ENCODE results near the gene ODF2L. TPM values are rescaled to one million over a fixed set of nuclear protein-coding genes. Genes with fewer than 3 reads are reported as not detected.

Gene ODF2L, protein sequence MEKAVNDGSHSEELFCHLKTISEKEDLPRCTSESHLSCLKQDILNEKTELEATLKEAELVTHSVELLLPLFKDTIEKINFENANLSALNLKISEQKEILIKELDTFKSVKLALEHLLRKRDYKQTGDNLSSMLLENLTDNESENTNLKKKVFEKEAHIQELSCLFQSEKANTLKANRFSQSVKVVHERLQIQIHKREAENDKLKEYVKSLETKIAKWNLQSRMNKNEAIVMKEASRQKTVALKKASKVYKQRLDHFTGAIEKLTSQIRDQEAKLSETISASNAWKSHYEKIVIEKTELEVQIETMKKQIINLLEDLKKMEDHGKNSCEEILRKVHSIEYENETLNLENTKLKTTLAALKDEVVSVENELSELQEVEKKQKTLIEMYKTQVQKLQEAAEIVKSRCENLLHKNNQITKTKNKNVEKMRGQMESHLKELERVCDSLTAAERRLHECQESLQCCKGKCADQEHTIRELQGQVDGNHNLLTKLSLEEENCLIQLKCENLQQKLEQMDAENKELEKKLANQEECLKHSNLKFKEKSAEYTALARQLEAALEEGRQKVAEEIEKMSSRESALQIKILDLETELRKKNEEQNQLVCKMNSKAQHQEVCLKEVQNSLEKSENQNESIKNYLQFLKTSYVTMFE
- total RNA-seq (2016; rRNA removed; fragmentation: Illumina TruSeq; extraction: Trizol), result 0.07 and 0.27 TPM in 2 replicates
- total RNA-seq (2016; cell fraction: cytosol; rRNA removed; fragmentation: Illumina TruSeq; extraction: Trizol; ENCODE audit: low read depth), result not detected in 2 replicates
- 0.15 and 0.22 TPM in 2 replicates for total RNA-seq (2016; cell fraction: insoluble cytoplasmic fraction; rRNA removed; fragmentation: Illumina TruSeq; extraction: Trizol)
- not detected in 2 replicates for total RNA-seq (2016; cell fraction: membrane; rRNA removed; fragmentation: Illumina TruSeq; extraction: Trizol)
- 0.97 and 1.2 TPM in 2 replicates for total RNA-seq (2016; cell fraction: nucleus; rRNA removed; fragmentation: Illumina TruSeq; extraction: Trizol)
- not detected in 2 replicates for polyA plus RNA-seq (2011; rRNA removed)
- not detected in 2 replicates for polyA plus RNA-seq (2011; cell fraction: cytosol; rRNA removed)
- not detected in 2 replicates for polyA plus RNA-seq (2011; cell fraction: nucleus; rRNA removed)
- polyA plus RNA-seq (2012), result not detected in 2 replicates
- polyA plus RNA-seq (2016; cell fraction: cytosol; fragmentation: Illumina TruSeq; extraction: Trizol; ENCODE audit: low read depth), result not detected in 2 replicates
- 0.71 TPM in 1 of 2 replicates, not detected in the other for polyA plus RNA-seq (2016; cell fraction: insoluble cytoplasmic fraction; fragmentation: Illumina TruSeq; extraction: Trizol; ENCODE audit: low read depth)
- polyA plus RNA-seq (2016; cell fraction: membrane; fragmentation: Illumina TruSeq; extraction: Trizol; ENCODE audit: low read depth), result not detected in 2 replicates
- 1.1 TPM in 1 of 2 replicates, not detected in the other for polyA plus RNA-seq (2016; cell fraction: nucleus; fragmentation: Illumina TruSeq; extraction: Trizol; ENCODE audit: insufficient read depth, low read depth)
- 0.02 and 5.6 TPM in 2 replicates for polyA minus RNA-seq (2011; rRNA and poly(A)+ RNA removed; ENCODE audit: low replicate concordance)
- not detected in 2 replicates for polyA minus RNA-seq (2011; cell fraction: cytosol; rRNA and poly(A)+ RNA removed)
- not detected in 2 replicates for polyA minus RNA-seq (2011; cell fraction: nucleus; rRNA and poly(A)+ RNA removed)
- percentile 14 among the genes with signal in this experiment for Bru-seq, nascent RNA
- percentile 15 among the genes with signal in this experiment for BruChase-seq, experiment 1, labeled RNA remaining after a 6-hour chase
- BruChase-seq, experiment 2, labeled RNA remaining after a 2-hour chase, result percentile 20 among the genes with signal in this experiment
- long read RNA-seq, experiment 1, result 0 reads
- long read RNA-seq, experiment 2, result 0 reads

DNA sequence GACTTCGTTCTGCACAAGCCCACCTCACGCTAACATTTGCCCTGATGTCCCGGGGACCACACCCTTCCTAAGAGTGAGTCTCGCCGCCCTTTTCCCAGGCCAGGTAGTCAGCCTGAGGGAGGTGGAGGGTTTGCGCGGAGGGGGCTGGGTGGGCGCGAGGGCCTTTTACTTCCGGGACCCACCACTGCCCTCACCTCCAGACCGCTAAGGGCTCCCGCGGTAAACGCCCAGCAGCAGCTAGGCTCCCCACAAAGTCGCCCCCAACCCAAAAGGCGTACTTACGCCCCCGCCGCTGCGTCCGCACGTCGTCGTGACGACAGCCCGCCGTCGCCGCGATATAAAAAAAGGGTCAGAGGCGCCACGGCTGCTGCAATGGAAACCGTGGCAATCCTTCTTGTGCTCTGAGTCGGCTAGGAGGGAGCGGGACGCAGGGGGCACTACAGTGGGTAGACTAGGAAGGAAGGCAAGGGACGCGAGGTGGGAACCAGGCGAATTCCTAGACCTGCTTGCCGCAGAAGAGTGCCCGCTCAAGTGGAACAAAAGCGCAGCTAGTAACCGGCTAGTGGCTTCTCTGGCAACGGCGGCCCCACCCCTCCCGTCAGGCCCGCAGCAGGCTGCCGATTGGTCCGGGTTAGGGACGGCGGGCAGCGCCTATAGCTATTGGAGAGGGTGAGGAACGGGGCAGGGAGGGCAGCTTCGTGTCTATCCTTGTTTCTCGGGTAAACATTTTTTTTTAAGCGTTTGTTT is at the start of gene ODF2L:
TSS of gene ODF2L (minus strand) at position 573 of the 747 bp plus-strand sequence. CDS start 9,296 bp downstream, outside the sequence.
- H3K9me3 ChIP-seq (ENCODE audit: low read length), result no peaks in the 10 kb centered on the region
- intact Hi-C loops (cut with micrococcal nuclease; ENCODE audit: unreplicated experiment) (no loop called here), in situ Hi-C loops (cut with HindIII; ENCODE audit: extremely low pct_ligation_motif_present, low pct_unique_long_range_greater_than_20kb) (no loop called here)
- no peak for FAIRE-seq
- H3K36me3 ChIP-seq (replicated peaks in 1 of 2; ENCODE audit: control insufficient read depth in 1 of 2, insufficient read depth in 2 of 2, low read length in 2 of 2), result no peaks in the 10 kb centered on the region
- H3K9ac ChIP-seq (ENCODE audit: insufficient read depth, low read depth, low read length), result no peak within 1 kb of the TSS
- ATAC-seq, result peak; percentile 97
- H3K79me2 ChIP-seq (ENCODE audit: insufficient read depth, low read length), result no peaks in the 10 kb centered on the region
- no peak within 1 kb of the TSS for H3K27ac ChIP-seq (ENCODE audit: extremely low read length, insufficient read depth, low read length)
- H3K4me1 ChIP-seq (ENCODE audit: insufficient read depth, low read length), result no peaks in the 10 kb centered on the region
- H4K20me1 ChIP-seq (ENCODE audit: insufficient read depth, low read length), result no peaks in the 10 kb centered on the region
- DNase-seq (ENCODE audit: low spot score), result no peak
- peak within 1 kb of the TSS; percentile 55 for H3K4me2 ChIP-seq (ENCODE audit: low read depth, low read length)
- ChIA-PET POLR2A (no interaction called here), CTCF (ENCODE audit: low intra/inter-chr PET ratio, low total read pairs) (no interaction called here)
- no TSS peak for BruUV-seq (replicated peaks)
- H3K27me3 ChIP-seq (ENCODE audit: control insufficient read depth in 1 of 2, insufficient read depth in 2 of 2, low read length in 2 of 2), result peaks cover 0 to 7% of the 10 kb centered on the region in 2 experiments; a peak in 3 of 5 replicates
- H2AFZ ChIP-seq (ENCODE audit: low read length), result no peak within 1 kb of the TSS
- peak within 1 kb of the TSS; percentile 17 to 48 (median 37); a peak in 4 of 6 replicates for H3K4me3 ChIP-seq (replicated peaks in 1 of 3; ENCODE audit: insufficient read depth in 1 of 3, low read depth in 2 of 3, low read length in 3 of 3)
- WGBS (ENCODE audit: low lambda C conversion rate), result 44% methylated on average over 52 of the region's 56 CpGs
- TF ChIP-seq HNRNPLL (IDR thresholded peaks at IDR 0.05; ENCODE audit: low read depth, low read length, poor library complexity, severe bottlenecking), result peak; percentile 15
- TF ChIP-seq RFX1 (IDR thresholded peaks at IDR 0.05), result peak; percentile 5; the same call in 1 of the 2 replicates
- TF ChIP-seq ZSCAN29 (CRISPR knock-in tag; conservative IDR thresholded peaks at IDR 0.05), result no peak
- TF ChIP-seq ZNF615 (CRISPR knock-in tag; IDR thresholded peaks at IDR 0.05; ENCODE audit: borderline replicate concordance), result no peak
- TF ChIP-seq RFX3 (CRISPR knock-in tag; IDR thresholded peaks at IDR 0.05), result peak; percentile 36; the same call in 1 of the 2 replicates
- TF ChIP-seq, protein P1, sequence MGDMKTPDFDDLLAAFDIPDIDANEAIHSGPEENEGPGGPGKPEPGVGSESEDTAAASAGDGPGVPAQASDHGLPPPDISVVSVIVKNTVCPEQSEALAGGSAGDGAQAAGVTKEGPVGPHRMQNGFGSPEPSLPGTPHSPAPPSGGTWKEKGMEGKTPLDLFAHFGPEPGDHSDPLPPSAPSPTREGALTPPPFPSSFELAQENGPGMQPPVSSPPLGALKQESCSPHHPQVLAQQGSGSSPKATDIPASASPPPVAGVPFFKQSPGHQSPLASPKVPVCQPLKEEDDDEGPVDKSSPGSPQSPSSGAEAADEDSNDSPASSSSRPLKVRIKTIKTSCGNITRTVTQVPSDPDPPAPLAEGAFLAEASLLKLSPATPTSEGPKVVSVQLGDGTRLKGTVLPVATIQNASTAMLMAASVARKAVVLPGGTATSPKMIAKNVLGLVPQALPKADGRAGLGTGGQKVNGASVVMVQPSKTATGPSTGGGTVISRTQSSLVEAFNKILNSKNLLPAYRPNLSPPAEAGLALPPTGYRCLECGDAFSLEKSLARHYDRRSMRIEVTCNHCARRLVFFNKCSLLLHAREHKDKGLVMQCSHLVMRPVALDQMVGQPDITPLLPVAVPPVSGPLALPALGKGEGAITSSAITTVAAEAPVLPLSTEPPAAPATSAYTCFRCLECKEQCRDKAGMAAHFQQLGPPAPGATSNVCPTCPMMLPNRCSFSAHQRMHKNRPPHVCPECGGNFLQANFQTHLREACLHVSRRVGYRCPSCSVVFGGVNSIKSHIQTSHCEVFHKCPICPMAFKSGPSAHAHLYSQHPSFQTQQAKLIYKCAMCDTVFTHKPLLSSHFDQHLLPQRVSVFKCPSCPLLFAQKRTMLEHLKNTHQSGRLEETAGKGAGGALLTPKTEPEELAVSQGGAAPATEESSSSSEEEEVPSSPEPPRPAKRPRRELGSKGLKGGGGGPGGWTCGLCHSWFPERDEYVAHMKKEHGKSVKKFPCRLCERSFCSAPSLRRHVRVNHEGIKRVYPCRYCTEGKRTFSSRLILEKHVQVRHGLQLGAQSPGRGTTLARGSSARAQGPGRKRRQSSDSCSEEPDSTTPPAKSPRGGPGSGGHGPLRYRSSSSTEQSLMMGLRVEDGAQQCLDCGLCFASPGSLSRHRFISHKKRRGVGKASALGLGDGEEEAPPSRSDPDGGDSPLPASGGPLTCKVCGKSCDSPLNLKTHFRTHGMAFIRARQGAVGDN (CRISPR knock-in tag; IDR thresholded peaks at IDR 0.05), result peak; percentile 25; the same call in 1 of the 2 replicates
- no peak for TF ChIP-seq SIN3A (IDR thresholded peaks at IDR 0.05; ENCODE audit: borderline replicate concordance, low read depth, low read length)
- TF ChIP-seq LRRFIP1 (CRISPR knock-in tag; conservative IDR thresholded peaks at IDR 0.05), result no peak
- TF ChIP-seq NFYC (CRISPR knock-in tag; IDR thresholded peaks at IDR 0.05), result peak; percentile 38; the same call in 1 of the 2 replicates

Data from HepG2 (cell line).